ENCODE data around the gene TANC1. TPM values are rescaled to one million over a fixed set of nuclear protein-coding genes. Genes with fewer than 3 reads are reported as not detected.

TANC1 gene
- total RNA-seq, 1 experiment from 2014 or later = 2.5 TPM

GRCh38 chr2:159086342-159086741 lies 117.9 kb downstream of the TANC1 start:
- Histone ChIP-seq H4K5ac (ENCODE audit: insufficient read length, low read depth, low read length) (no peak overlapping the region), H2AFZ (ENCODE audit: low read length) (no peak overlapping the region), H3K18ac (ENCODE audit: insufficient read length, low read depth, low read length) (no peak overlapping the region), H3K9me3 (ENCODE audit: control insufficient read depth, low read depth, low read length) (no peaks in the 10 kb centered on the region), H2AK5ac (ENCODE audit: insufficient read length, low read length) (no peak overlapping the region), H3T11ph (ENCODE audit: low read length) (no peak overlapping the region), H3K14ac (ENCODE audit: insufficient read depth, low read length) (no peak overlapping the region), H3K27me3 (ENCODE audit: insufficient read depth, low read length) (no peaks in the 10 kb centered on the region), H3K4ac (ENCODE audit: low read depth, low read length) (no peak overlapping the region), H3K4me2 (ENCODE audit: insufficient read depth, insufficient read length, low read length) (no peak overlapping the region), H3K9ac (ENCODE audit: extremely low read depth, insufficient read length, low read length) (no peak overlapping the region), H3K23me2 (ENCODE audit: insufficient read length, low read depth, low read length, poor library complexity, severe bottlenecking) (no peaks in the 10 kb centered on the region), H3K79me1 (ENCODE audit: insufficient read depth, low read depth, low read length, poor library complexity, severe bottlenecking) (no peaks in the 10 kb centered on the region), H2BK5ac (ENCODE audit: insufficient read length, low read length) (no peak overlapping the region), H4K91ac (ENCODE audit: insufficient read length, low read depth, low read length) (no peak overlapping the region), H2BK15ac (ENCODE audit: low read depth, low read length) (no peak overlapping the region), H3K27ac (ENCODE audit: insufficient read length, low read depth, low read length) (no peak overlapping the region), H4K8ac (replicated peaks; ENCODE audit: insufficient read length, low read depth, low read length) (no peak overlapping the region), H3K56ac (ENCODE audit: insufficient read length, low read depth, low read length) (no peak overlapping the region), H3K79me2 (ENCODE audit: insufficient read depth, low read length) (no peaks in the 10 kb centered on the region), H3K23ac (ENCODE audit: insufficient read length, low read depth, low read length) (no peak overlapping the region), H3K4me1 (ENCODE audit: insufficient read depth, low read length) (no peaks in the 10 kb centered on the region), H2BK120ac (ENCODE audit: low read depth, low read length, poor library complexity, severe bottlenecking) (no peak overlapping the region), H2BK12ac (ENCODE audit: insufficient read length, low read depth, low read length) (no peak overlapping the region), H4K20me1 (ENCODE audit: control insufficient read depth, insufficient read depth, insufficient read length) (no peaks in the 10 kb centered on the region), H2BK20ac (ENCODE audit: low read depth, low read length, poor library complexity, severe bottlenecking) (no peak overlapping the region)
- no peak overlapping the region for H3K4me3 Mint-ChIP-seq
- TF ChIP-seq CTCF (conservative IDR thresholded peaks at IDR 0.05) = no peak
- peaks cover 13 to 18% of the 10 kb centered on the region in 2 experiments for H3K4me1 Mint-ChIP-seq
- H3K36me3 Mint-ChIP-seq (ENCODE audit: insufficient read depth in 1 of 3, low read depth in 3 of 3) = no peaks in the 10 kb centered on the region
- no peak overlapping the region for H3K27ac Mint-ChIP-seq
- no CpG with 5 or more reads among the region's 1 CpG for WGBS (ENCODE audit: extremely low coverage, insufficient read length, low lambda C conversion rate)
- no peak for DNase-seq
- H3K9me3 Mint-ChIP-seq = no peaks in the 10 kb centered on the region; a peak in 1 of 5 replicates
- H3K27me3 Mint-ChIP-seq (ENCODE audit: low read depth) = no peaks in the 10 kb centered on the region
